ENCODE results near the gene SUMO4.
A peak's percentile ranks its signal among the peaks of the same experiment; 100 is the strongest.

DNA sequence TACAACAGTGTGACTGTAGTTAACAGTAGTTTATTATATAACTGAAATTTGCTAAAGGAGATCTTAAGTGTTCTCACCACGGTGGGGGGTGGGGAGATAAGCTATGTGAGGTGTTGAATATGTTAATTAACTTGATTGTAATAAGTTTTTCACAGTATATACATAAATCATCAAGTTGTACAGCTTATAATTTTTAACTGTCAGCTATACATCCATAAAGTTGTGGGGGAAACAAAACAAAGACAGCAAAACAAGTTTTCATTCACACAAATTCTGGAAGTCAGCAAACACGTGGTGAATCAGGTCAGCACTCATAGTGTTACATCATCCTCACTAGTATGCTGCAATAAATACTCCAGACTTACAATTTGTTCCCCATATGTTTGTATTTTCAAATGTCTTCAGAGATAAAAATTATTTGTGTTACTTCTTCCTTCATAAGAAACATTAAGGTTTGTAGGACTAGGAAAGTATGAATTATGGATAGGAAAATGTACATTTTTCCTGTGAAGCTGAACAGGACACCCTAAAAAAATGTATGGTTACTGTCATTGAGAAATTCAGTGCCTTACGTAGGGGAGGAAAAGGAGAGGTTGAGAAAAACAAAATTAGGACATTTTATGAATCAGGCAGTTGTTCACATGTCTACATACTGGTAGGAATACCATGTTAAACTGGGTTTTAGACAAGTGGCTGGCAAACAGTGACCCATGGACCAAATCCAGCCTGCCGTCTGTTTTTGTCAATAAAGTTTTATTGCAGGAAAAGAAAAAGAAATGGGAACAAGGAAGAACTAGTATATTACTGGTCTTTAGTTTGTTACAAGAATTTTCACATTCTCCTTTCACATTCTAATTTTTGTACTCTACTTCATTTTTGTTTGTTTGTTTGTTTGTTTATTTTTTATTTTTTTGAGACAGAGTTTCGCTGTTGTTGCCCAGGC lies 6.0 kb downstream of the SUMO4 start:
- TF ChIP-seq CTCF (IDR thresholded peaks at IDR 0.05 in 2 of 3, conservative IDR thresholded peaks at IDR 0.05 in 1 of 3; ENCODE audit: insufficient read depth in 2 of 3, low read depth in 1 of 3, low read length in 3 of 3) (no peak), NRF1 (conservative IDR thresholded peaks at IDR 0.05 in 1 of 2, IDR thresholded peaks at IDR 0.05 in 1 of 2) (no peak), MYC (IDR thresholded peaks at IDR 0.05; ENCODE audit: low read depth, low read length) (peak; percentile 93), MYC (CRISPR knock-in tag; IDR thresholded peaks at IDR 0.05; ENCODE audit: borderline replicate concordance, low read depth) (no peak), ZNF316 (IDR thresholded peaks at IDR 0.05) (0 out of 2 replicates have a peak, but pooled peaks have one; percentile 12), ZNF23 (CRISPR knock-in tag; IDR thresholded peaks at IDR 0.05) (no peak)
- TF ChIP-seq, protein P1, sequence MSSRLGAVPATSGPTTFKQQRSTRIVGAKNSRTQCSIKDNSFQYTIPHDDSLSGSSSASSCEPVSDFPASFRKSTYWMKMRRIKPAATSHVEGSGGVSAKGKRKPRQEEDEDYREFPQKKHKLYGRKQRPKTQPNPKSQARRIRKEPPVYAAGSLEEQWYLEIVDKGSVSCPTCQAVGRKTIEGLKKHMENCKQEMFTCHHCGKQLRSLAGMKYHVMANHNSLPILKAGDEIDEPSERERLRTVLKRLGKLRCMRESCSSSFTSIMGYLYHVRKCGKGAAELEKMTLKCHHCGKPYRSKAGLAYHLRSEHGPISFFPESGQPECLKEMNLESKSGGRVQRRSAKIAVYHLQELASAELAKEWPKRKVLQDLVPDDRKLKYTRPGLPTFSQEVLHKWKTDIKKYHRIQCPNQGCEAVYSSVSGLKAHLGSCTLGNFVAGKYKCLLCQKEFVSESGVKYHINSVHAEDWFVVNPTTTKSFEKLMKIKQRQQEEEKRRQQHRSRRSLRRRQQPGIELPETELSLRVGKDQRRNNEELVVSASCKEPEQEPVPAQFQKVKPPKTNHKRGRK (tag; IDR thresholded peaks at IDR 0.05), result no peak

Data from K562 (cell line).